ENCODE measurements around the gene ZNF428. TPM values are rescaled to one million over a fixed set of nuclear protein-coding genes. Genes with fewer than 3 reads are reported as not detected.

Gene ZNF428
- total RNA-seq (ENCODE audit: low replicate concordance) = 18.5 and 57.7 TPM in 2 replicates

DNA sequence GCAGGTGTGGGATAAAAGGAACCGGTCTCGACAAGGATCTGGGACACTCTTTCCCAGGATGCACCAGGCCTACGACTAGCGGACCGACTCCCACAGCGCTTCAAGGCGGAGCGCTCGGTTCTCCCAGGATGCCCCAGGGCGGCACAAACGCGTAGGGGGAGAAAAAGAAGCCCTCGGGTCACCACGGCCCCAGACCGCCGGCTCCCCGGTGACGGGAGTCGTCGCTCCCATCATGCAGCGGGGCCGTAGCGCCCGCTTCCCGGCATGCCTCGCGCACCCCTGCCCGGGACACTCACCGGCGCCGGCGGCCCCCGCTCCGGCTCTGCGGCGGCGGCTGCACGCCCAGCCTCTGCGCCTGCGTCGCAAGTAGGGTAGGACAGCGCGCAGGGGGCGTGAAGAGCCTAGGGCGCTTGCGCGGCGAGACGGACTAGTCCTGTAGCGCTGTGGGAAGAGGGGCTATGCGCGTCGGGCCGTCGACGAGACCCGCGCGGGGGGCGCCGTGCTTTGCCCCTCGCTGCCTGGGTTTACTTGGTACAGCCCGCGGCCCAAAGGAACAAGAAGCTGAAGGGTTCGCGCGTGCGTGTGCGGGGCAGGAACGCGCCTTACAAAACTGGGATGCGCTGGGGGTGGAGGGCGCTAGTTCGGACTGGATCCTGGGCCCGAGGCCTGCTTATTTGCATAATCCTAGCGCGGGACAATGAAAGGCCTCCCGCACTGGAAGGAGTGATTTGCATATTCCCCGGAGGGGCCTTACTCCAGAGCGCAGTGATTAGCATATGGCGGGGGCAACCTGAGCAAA lies at the start of gene ZNF428:
Gene ZNF428, minus strand, starts transcription at position 368 of the 799 bp plus-strand sequence. CDS start 5,325 bp downstream, outside the sequence.
- H3K36me3 ChIP-seq = no peaks in the 10 kb centered on the region
- Mint-ChIP-seq H3K27me3 (ENCODE audit: insufficient read depth, low read depth) (peaks cover 3% of the 10 kb centered on the region), H3K4me1 (peaks cover 23% of the 10 kb centered on the region), H3K4me3 (peak within 1 kb of the TSS; percentile 92), H3K27ac (peak within 1 kb of the TSS; percentile 99), H3K36me3 (peaks cover 18% of the 10 kb centered on the region), H3K9me3 (no peaks in the 10 kb centered on the region)
- peaks cover 42% of the 10 kb centered on the region for H3F3A ChIP-seq (ENCODE audit: low read depth)
- H3K27ac ChIP-seq = peak within 1 kb of the TSS; percentile 99
- peaks cover 11% of the 10 kb centered on the region for H3K4me1 ChIP-seq
- peak within 1 kb of the TSS; percentile 63 for H2AFZ ChIP-seq (replicated peaks)
- no peaks in the 10 kb centered on the region for H3K27me3 ChIP-seq
- peak within 1 kb of the TSS; percentile 71 for H3K4me2 ChIP-seq
- H3K9ac ChIP-seq = peak within 1 kb of the TSS; percentile 75
- H3K9me3 ChIP-seq (ENCODE audit: low read depth) = no peaks in the 10 kb centered on the region
- H3K4me3 ChIP-seq = peak within 1 kb of the TSS; percentile 47
- peaks cover 58% of the 10 kb centered on the region for H3K79me2 ChIP-seq (ENCODE audit: low read depth)
- TF ChIP-seq EZH2 (IDR thresholded peaks at IDR 0.05) (no peak), CTCF (IDR thresholded peaks at IDR 0.05) (no peak), EZH2phosphoT487 (IDR thresholded peaks at IDR 0.05) (no peak)
- peaks cover 16% of the 10 kb centered on the region for H4K20me1 ChIP-seq (ENCODE audit: low read depth)
- DNase-seq (ENCODE audit: low spot score) = peak; percentile 99

DNA sequence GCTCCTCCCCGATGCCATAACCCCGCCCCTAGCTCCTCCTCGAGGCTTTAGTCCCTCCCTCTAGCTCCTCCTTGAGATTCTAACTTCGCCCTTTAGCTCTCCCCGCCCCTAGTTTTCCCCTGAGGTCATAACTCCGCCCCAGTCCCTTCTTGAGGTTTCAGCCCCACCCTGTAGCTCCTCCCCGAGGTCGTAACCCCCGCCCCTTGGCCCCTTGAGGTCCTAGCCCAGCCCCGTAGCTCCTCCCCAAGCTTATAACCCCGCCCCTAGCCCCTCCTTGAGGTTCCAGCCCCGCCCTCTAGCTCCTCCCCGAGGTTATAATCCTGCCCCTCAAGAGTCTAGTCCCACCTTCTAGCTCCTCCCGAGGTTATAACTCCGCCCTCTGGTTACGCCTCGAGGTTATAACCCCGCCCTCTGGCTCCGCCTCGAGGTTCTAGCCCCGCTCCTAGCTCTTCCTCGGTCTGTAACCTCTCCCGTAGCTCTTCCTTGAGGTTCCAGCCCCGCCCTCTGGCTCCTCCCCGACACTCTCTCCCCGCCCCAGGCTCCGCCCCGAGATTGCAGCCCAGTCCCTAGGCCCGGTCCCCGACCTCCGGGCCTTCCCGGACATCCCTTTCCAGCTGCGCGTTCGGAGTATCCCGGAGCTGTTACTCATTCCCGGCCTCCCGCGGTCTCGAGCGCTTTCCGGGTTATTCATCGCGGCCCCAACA lies 49.1 kb upstream of the ZNF428 start:
- Histone ChIP-seq H3K36me3 (no peaks in the 10 kb centered on the region), H3K9me3 (ENCODE audit: low read depth) (no peaks in the 10 kb centered on the region), H3K27ac (no peak overlapping the region), H3K4me1 (peaks cover 19% of the 10 kb centered on the region), H3K9ac (no peak overlapping the region), H4K20me1 (ENCODE audit: low read depth) (no peaks in the 10 kb centered on the region), H3K4me3 (peak overlapping the region; percentile 52), H3F3A (ENCODE audit: low read depth) (peaks cover 29% of the 10 kb centered on the region), H3K4me2 (peak overlapping the region; percentile 71), H2AFZ (replicated peaks) (peak overlapping the region; percentile 77), H3K27me3 (peaks cover 33% of the 10 kb centered on the region), H3K79me2 (ENCODE audit: low read depth) (no peaks in the 10 kb centered on the region)
- H3K9me3 Mint-ChIP-seq = peaks cover 2% of the 10 kb centered on the region
- TF ChIP-seq EZH2 (IDR thresholded peaks at IDR 0.05) (no peak), EZH2phosphoT487 (IDR thresholded peaks at IDR 0.05) (no peak), CTCF (IDR thresholded peaks at IDR 0.05) (no peak)
- H3K27me3 Mint-ChIP-seq (ENCODE audit: insufficient read depth, low read depth) = peaks cover 27% of the 10 kb centered on the region
- H3K27ac Mint-ChIP-seq = peak overlapping the region; percentile 83
- H3K4me1 Mint-ChIP-seq = peaks cover 31% of the 10 kb centered on the region
- peak; percentile 100 for DNase-seq (ENCODE audit: low spot score)
- H3K4me3 Mint-ChIP-seq = peak overlapping the region; percentile 86
- H3K36me3 Mint-ChIP-seq = peaks cover 19% of the 10 kb centered on the region

DNA sequence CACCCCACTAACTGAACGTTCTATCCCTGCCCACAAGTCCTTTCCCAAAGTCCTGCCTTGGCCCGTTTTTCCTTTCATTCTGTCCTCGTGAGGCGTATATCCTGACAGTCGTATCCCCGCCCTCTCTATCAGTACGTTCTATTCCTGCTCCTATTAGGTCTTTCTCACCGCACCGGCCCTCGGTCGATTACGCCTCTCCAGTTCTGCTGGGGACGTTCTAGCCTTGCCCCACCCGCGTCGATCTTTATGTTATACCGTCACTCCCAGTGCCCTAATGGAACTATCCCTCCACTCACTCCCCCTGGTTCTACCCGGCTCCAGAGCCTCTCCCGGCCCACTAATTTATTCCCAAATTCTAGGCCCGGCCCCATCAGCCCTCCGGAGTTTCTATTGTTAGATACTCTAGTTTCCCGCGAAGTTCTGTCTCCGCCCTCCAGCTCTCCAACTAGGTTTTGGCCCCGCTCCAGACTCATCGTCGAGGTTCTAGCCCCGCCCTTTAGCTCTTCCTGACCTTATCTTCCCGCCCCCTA lies 48.5 kb upstream of the ZNF428 start:
- Histone ChIP-seq H3K4me3 (peak overlapping the region; percentile 60), H3K4me1 (peaks cover 19% of the 10 kb centered on the region), H3F3A (ENCODE audit: low read depth) (peaks cover 29% of the 10 kb centered on the region), H2AFZ (replicated peaks) (peak overlapping the region; percentile 73), H3K36me3 (no peaks in the 10 kb centered on the region), H3K79me2 (ENCODE audit: low read depth) (no peaks in the 10 kb centered on the region), H4K20me1 (ENCODE audit: low read depth) (no peaks in the 10 kb centered on the region), H3K27me3 (peaks cover 33% of the 10 kb centered on the region), H3K4me2 (peak overlapping the region; percentile 82), H3K27ac (no peak overlapping the region), H3K9me3 (ENCODE audit: low read depth) (no peaks in the 10 kb centered on the region), H3K9ac (peak overlapping the region; percentile 34)
- Mint-ChIP-seq H3K4me3 (peak overlapping the region; percentile 86), H3K27me3 (ENCODE audit: insufficient read depth, low read depth) (peaks cover 27% of the 10 kb centered on the region), H3K27ac (peak overlapping the region; percentile 83), H3K9me3 (peaks cover 2% of the 10 kb centered on the region), H3K36me3 (peaks cover 19% of the 10 kb centered on the region), H3K4me1 (peaks cover 31% of the 10 kb centered on the region)
- DNase-seq (ENCODE audit: low spot score) = no peak
- TF ChIP-seq CTCF (IDR thresholded peaks at IDR 0.05) = no peak
- no peak for TF ChIP-seq EZH2 (IDR thresholded peaks at IDR 0.05)
- TF ChIP-seq EZH2phosphoT487 (IDR thresholded peaks at IDR 0.05) = no peak

Measured in neural progenitor cell (in vitro differentiated cells).